HepG2 (cell line): ENCODE data around the gene CYP2A6. TPM values are rescaled to one million over a fixed set of nuclear protein-coding genes. Genes with fewer than 3 reads are reported as not detected.

Experiments
- CREM ChIP-seq, 2 experiments: sonication (generic) in 1 of 2; formaldehyde crosslinking in 1 of 2; IDR thresholded peaks; 2 replicates each; pipeline versions ENCODE4 v1.4.0 to v1.6.1; 2016 to 2020; ENCODE audit warnings: antibody characterized with exemption in 1 of 2, mild to moderate bottlenecking in 1 of 2, missing genetic modification reagents in 1 of 2
- EZH2 ChIP-seq: conservative IDR thresholded peaks from 2 replicates; pipeline ENCODE4 v1.6.1; 2012; ENCODE audit warnings: mild to moderate bottlenecking, low read depth, low read length, moderate library complexity
- GABPA ChIP-seq, 2 experiments: IDR thresholded peaks; 2 replicates each; pipeline ENCODE4 v1.6.1; 2011 to 2016; ENCODE audit warnings: low read depth in 2 of 2, low read length in 1 of 2, missing biosample characterization in 1 of 2, missing genetic modification characterization in 1 of 2
- HOXA9 ChIP-seq: sonication (generic); formaldehyde crosslinking; IDR thresholded peaks from 2 replicates; pipeline ENCODE4 v1.8.1; 2022; ENCODE audit warnings: missing genetic modification reagents, mild to moderate bottlenecking, moderate library complexity, borderline replicate concordance
- TBP ChIP-seq: sonication (generic); formaldehyde crosslinking; IDR thresholded peaks from 2 replicates; pipeline ENCODE4 v1.5.0; 2020; ENCODE audit warnings: missing genetic modification reagents
- WIZ ChIP-seq: sonication (generic); formaldehyde crosslinking; IDR thresholded peaks from 2 replicates; pipeline ENCODE4 v1.5.1; 2020; ENCODE audit warnings: mild to moderate bottlenecking, missing genetic modification reagents
- ZNF432 ChIP-seq: sonication (generic); formaldehyde crosslinking; IDR thresholded peaks from 2 replicates; pipeline ENCODE4 v1.5.0; 2020; ENCODE audit warnings: missing genetic modification reagents, mild to moderate bottlenecking, borderline replicate concordance
- ZNF558 ChIP-seq: sonication (generic); formaldehyde crosslinking; IDR thresholded peaks from 2 replicates; pipeline ENCODE4 v1.9.0; 2022; ENCODE audit warnings: mild to moderate bottlenecking, missing genetic modification reagents, borderline replicate concordance
- ZNF614 ChIP-seq: IDR thresholded peaks from 2 replicates; pipeline ENCODE4 v1.6.1; 2018; ENCODE audit warnings: missing biosample characterization, missing genetic modification reagents, inconsistent platforms, borderline replicate concordance
- polyA plus RNA-seq, 8 experiments: library from polyadenylated mRNA; depleted of rRNA in 3 of 8; stranded (reverse) in 7 of 8; unstranded in 1 of 8; fragments of >200 nt; fragmentation: Illumina TruSeq in 4 of 8; extraction: Trizol in 4 of 8; gene quantifications; 2 replicates each; pipeline versions ENCODE4 v1.2.1 to v1.2.3, GENCODE V29; 2011 to 2016; ENCODE audit warnings: low read depth in 4 of 8, missing spikeins in 1 of 8, mixed read lengths in 1 of 8; ENCODE audit not compliant: insufficient read depth in 1 of 8
- total RNA-seq, 5 experiments: library from RNA; depleted of rRNA; stranded (reverse); fragments of >200 nt; fragmentation: Illumina TruSeq; extraction: Trizol; gene quantifications; 2 replicates each; pipeline ENCODE4 v1.2.3, GENCODE V29; 2016; ENCODE audit warnings: low read depth in 1 of 5
- TF ChIP-seq, protein P1 (sequence below): sonication (generic); formaldehyde crosslinking; conservative IDR thresholded peaks from 2 replicates; pipeline ENCODE4 v1.8.1; 2023; ENCODE audit warnings: missing genetic modification reagents
- TF ChIP-seq, protein P2 (sequence below): sonication (generic); formaldehyde crosslinking; IDR thresholded peaks from 2 replicates; pipeline ENCODE4 v1.5.0; 2020; ENCODE audit warnings: missing genetic modification reagents

Gene CYP2A6
- total and polyA plus RNA-seq, 2 of the 13 experiments (the other 11 are each of a cell fraction or from before 2014, with no cell fraction given) = not detected

GRCh38 chr19:40829205-40829604, 21.0 kb downstream of the CYP2A6 start (continued):
- TF ChIP-seq GABPA (IDR thresholded peaks at IDR 0.05; ENCODE audit: low read depth, low read length) (no peak), GABPA (CRISPR knock-in tag; IDR thresholded peaks at IDR 0.05; ENCODE audit: low read depth) (no peak), TBP (CRISPR knock-in tag) (no peak), CREM (IDR thresholded peaks at IDR 0.05) (no peak), CREM (CRISPR knock-in tag; IDR thresholded peaks at IDR 0.05) (no peak), ZNF432 (CRISPR knock-in tag) (no peak), EZH2 (no peak), WIZ (CRISPR knock-in tag) (no peak), ZNF558 (CRISPR knock-in tag) (no peak), ZNF614 (CRISPR knock-in tag) (no peak), HOXA9 (no peak)
- TF ChIP-seq, protein P1, sequence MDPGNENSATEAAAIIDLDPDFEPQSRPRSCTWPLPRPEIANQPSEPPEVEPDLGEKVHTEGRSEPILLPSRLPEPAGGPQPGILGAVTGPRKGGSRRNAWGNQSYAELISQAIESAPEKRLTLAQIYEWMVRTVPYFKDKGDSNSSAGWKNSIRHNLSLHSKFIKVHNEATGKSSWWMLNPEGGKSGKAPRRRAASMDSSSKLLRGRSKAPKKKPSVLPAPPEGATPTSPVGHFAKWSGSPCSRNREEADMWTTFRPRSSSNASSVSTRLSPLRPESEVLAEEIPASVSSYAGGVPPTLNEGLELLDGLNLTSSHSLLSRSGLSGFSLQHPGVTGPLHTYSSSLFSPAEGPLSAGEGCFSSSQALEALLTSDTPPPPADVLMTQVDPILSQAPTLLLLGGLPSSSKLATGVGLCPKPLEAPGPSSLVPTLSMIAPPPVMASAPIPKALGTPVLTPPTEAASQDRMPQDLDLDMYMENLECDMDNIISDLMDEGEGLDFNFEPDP = no peak
- TF ChIP-seq, protein P2, sequence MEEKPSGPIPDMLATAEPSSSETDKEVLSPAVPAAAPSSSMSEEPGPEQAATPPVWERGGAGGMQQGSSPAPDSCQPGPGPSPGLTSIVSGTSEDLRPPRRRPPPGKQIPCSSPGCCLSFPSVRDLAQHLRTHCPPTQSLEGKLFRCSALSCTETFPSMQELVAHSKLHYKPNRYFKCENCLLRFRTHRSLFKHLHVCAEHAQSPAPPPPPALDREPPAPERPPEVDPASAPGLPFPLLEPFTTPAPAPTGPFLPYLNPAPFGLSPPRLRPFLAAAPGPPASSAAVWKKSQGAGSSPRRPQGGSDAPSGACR (CRISPR knock-in tag) = no peak
